ENCODE measurements around the gene ADTRP. TPM values are rescaled to one million over a fixed set of nuclear protein-coding genes. Genes with fewer than 3 reads are reported as not detected.

ADTRP gene
- total RNA-seq, 2 donors from 2014 or later: 0.74 to 1.0 TPM

DNA sequence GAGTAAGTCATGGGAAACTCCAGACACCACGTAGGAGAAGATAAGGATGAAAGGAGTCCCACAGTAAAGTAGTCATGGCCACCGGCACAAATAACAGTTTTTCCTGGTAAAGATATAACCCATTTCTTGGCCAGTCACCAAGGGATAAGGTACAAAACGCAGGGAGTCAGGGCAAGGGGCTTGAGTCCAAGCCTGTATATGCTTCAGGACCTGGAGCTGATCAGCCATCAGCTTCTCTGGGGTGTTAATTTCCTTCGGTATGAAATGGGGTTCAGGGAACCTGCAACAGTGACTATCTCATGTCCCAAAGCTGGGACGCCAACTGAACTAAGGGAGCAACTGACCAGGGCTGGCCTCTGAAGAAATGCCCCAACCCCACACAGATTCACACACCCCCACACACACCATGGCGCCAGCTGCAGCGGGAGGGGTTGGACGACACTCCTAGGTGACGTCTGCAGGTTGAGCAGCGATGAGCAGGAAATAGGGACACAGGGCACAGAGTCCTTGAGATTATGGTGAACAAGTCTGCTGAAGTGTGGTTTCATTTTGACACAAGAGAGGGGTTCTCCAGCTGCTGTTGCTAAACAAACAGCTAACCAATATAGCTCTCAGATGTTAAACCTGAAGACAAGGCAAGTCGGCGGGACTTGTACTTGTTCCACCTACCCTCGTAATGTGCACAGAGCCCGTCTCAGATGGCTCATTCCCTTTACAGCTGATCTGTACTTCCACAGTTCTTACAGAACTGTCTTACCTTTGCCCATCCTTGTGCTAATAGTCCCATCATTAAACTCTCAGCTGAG is 7.4 kb upstream of the ADTRP start:
- Histone ChIP-seq H3K9me3 (no peaks in the 10 kb centered on the region), H3K4me3 (no peak overlapping the region), H3K27ac (no peak overlapping the region), H3K27me3 (replicated peaks; ENCODE audit: insufficient read depth) (no peaks in the 10 kb centered on the region), H3K36me3 (no peaks in the 10 kb centered on the region), H3K4me1 (replicated peaks) (peaks cover 3% of the 10 kb centered on the region)
- TF ChIP-seq, protein P1, sequence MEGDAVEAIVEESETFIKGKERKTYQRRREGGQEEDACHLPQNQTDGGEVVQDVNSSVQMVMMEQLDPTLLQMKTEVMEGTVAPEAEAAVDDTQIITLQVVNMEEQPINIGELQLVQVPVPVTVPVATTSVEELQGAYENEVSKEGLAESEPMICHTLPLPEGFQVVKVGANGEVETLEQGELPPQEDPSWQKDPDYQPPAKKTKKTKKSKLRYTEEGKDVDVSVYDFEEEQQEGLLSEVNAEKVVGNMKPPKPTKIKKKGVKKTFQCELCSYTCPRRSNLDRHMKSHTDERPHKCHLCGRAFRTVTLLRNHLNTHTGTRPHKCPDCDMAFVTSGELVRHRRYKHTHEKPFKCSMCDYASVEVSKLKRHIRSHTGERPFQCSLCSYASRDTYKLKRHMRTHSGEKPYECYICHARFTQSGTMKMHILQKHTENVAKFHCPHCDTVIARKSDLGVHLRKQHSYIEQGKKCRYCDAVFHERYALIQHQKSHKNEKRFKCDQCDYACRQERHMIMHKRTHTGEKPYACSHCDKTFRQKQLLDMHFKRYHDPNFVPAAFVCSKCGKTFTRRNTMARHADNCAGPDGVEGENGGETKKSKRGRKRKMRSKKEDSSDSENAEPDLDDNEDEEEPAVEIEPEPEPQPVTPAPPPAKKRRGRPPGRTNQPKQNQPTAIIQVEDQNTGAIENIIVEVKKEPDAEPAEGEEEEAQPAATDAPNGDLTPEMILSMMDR (IDR thresholded peaks at IDR 0.05): no peak
- TF ChIP-seq POLR2AphosphoS5 (IDR thresholded peaks at IDR 0.05) (no peak), POLR2A (IDR thresholded peaks at IDR 0.05) (no peak)
- intact Hi-C loops (cut with DNase I): no loop called here
- 66% methylated on average over 14 of the region's 14 CpGs for WGBS
- no peak for DNase-seq (ENCODE audit: low spot score)

DNA sequence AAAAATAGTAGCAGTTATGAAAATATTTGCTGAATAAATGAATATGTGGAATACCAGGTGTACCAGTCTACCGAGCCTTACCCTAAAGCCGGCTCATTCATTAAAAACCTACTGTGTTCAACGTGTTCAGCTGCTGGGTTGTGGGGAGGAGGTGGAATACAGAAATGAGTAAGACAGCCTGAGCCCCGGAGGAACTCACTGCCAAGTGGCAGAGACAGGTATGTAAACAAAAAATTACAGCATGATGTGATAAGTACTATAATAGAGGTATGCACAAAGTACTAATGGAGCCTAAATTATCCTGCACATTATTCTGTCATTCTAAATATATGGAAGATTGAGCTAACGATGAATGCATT is 6.8 kb upstream of the ADTRP start:
- TF ChIP-seq POLR2A (IDR thresholded peaks at IDR 0.05) (no peak), POLR2AphosphoS5 (IDR thresholded peaks at IDR 0.05) (peak; percentile 38)
- Histone ChIP-seq H3K9me3 (no peaks in the 10 kb centered on the region), H3K36me3 (no peaks in the 10 kb centered on the region), H3K4me3 (no peak overlapping the region), H3K27ac (no peak overlapping the region), H3K27me3 (replicated peaks; ENCODE audit: insufficient read depth) (no peaks in the 10 kb centered on the region), H3K4me1 (replicated peaks) (peaks cover 3% of the 10 kb centered on the region)
- WGBS: 21% methylated on average over 5 of the region's 5 CpGs
- intact Hi-C loops (cut with DNase I): no loop called here
- peak; percentile 36 for DNase-seq (ENCODE audit: low spot score)

DNA sequence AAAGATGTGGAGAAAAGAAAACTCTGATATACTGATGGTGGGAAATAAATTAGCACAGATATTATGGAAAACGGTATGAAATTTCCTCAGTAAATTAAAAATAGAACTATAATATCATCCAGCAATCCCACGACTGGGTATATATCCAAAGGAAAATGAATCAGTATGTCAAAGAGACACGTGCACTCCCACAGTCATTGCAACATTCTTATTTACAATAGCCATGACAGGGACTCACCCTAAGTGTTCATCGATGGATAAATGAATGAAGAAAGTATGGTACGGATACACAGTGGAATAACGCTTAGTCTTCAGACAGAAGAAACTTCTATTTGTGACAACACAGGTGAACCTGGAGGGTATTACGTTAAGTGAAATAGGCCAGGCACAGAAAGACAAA is 5.7 kb upstream of the ADTRP start:
- Histone ChIP-seq H3K9me3 (no peaks in the 10 kb centered on the region), H3K27ac (no peak overlapping the region), H3K4me1 (replicated peaks) (peaks cover 3% of the 10 kb centered on the region), H3K36me3 (no peaks in the 10 kb centered on the region), H3K4me3 (no peak overlapping the region), H3K27me3 (replicated peaks; ENCODE audit: insufficient read depth) (no peaks in the 10 kb centered on the region)
- DNase-seq (ENCODE audit: low spot score): no peak
- intact Hi-C loops (cut with DNase I): no loop called here
- TF ChIP-seq POLR2AphosphoS5 (IDR thresholded peaks at IDR 0.05): no peak
- TF ChIP-seq, protein P1 (IDR thresholded peaks at IDR 0.05): no peak
- TF ChIP-seq POLR2A (IDR thresholded peaks at IDR 0.05): no peak
- 78% methylated on average over 7 of the region's 7 CpGs for WGBS

DNA sequence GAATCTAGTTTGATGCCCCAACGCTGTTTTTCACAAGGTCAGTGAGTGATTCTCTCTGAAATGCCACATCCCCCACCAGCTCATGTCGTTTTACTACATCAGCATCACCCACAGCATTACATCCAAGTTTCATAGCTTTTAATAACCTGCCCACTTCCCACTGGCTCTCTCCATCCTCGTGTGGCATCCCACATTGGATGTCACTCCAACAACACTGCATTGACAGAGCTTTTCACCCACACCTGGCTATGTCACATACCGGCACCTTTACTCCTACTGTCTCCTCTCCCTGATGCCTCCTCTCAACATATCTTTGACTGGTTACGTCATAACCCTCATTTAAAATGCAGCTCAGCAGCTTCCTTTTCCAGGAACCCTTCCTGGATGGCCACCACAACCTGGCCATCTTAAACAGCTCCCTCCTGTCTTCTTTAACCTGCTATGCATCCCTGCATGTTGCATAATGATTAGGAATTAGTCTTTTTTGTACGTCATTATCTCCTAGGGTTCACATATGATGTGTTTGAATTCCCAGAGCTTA is 5.0 kb upstream of the ADTRP start:
- intact Hi-C loops (cut with DNase I): no loop called here
- H3K9me3 ChIP-seq: no peaks in the 10 kb centered on the region
- DNase-seq (ENCODE audit: low spot score): no peak
- no peaks in the 10 kb centered on the region for H3K27me3 ChIP-seq (replicated peaks; ENCODE audit: insufficient read depth)
- peaks cover 3% of the 10 kb centered on the region for H3K4me1 ChIP-seq (replicated peaks)
- no peak for TF ChIP-seq POLR2A (IDR thresholded peaks at IDR 0.05)
- TF ChIP-seq POLR2AphosphoS5 (IDR thresholded peaks at IDR 0.05): no peak
- TF ChIP-seq, protein P1 (IDR thresholded peaks at IDR 0.05): no peak
- H3K4me3 ChIP-seq: no peak overlapping the region
- 86% methylated on average over 6 of the region's 6 CpGs for WGBS
- no peaks in the 10 kb centered on the region for H3K36me3 ChIP-seq
- no peak overlapping the region for H3K27ac ChIP-seq

DNA sequence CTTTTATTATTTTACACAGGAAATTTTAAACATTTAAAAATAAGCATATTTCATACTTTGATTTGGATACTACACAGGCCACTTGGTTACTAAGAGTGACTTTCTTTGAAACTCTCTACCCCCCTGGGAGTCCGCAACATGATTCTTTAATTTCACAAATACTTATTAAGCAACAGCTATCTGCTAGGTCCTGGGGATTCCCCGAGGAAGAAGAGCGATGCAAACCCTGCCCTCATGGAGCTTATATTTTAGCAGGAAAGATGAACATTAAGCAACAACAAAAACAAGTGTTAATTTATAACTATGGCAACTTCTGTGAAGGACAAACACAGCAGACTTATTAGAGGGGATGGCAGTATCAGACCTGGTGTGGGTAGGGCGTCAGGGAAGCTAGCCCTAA is 3.9 kb upstream of the ADTRP start:
- intact Hi-C loops (cut with DNase I): no loop called here
- 80% methylated on average over 4 of the region's 4 CpGs for WGBS
- Histone ChIP-seq H3K27ac (no peak overlapping the region), H3K36me3 (no peaks in the 10 kb centered on the region), H3K27me3 (replicated peaks; ENCODE audit: insufficient read depth) (no peaks in the 10 kb centered on the region), H3K4me1 (replicated peaks) (peaks cover 3% of the 10 kb centered on the region), H3K4me3 (no peak overlapping the region), H3K9me3 (no peaks in the 10 kb centered on the region)
- no peak for DNase-seq (ENCODE audit: low spot score)
- TF ChIP-seq, protein P1 (IDR thresholded peaks at IDR 0.05): no peak
- TF ChIP-seq POLR2A (IDR thresholded peaks at IDR 0.05): no peak
- no peak for TF ChIP-seq POLR2AphosphoS5 (IDR thresholded peaks at IDR 0.05)
